Nephron progenitor cell (in vitro differentiated cells): ENCODE data around the gene SPRTN.

Source experiments
- DNase-seq: peaks from one replicate; pipeline ENCODE4 v3.0.0; 2021
- H3K27ac Mint-ChIP-seq: 2 replicates; pipeline ENCODE4 v1.8.0; 2021; ENCODE audit warnings: mild to moderate bottlenecking, moderate library complexity, mixed read lengths
- H3K27me3 Mint-ChIP-seq: 2 replicates; pipeline ENCODE4 v1.8.0; 2021; ENCODE audit warnings: mild to moderate bottlenecking, low read depth, mixed read lengths; ENCODE audit not compliant: poor library complexity
- H3K36me3 Mint-ChIP-seq: 2 replicates; pipeline ENCODE4 v1.8.0; 2021; ENCODE audit warnings: low read depth, mixed read lengths
- H3K4me1 Mint-ChIP-seq: 2 replicates; pipeline ENCODE4 v1.8.0; 2021; ENCODE audit warnings: mixed read lengths
- H3K4me3 Mint-ChIP-seq: 2 replicates; pipeline ENCODE4 v1.8.0; 2021; ENCODE audit warnings: mild to moderate bottlenecking, moderate library complexity, mixed read lengths
- H3K9me3 Mint-ChIP-seq: 2 replicates; pipeline ENCODE4 v1.8.0; 2021; ENCODE audit warnings: mild to moderate bottlenecking, moderate library complexity, mixed read lengths
- CTCF ChIP-seq: fragments of 200-600 bp; sonication (generic); IDR thresholded peaks from 2 replicates; pipeline ENCODE4 v1.5.0; 2021; ENCODE audit warnings: antibody characterized with exemption

SPRTN gene

GRCh38 chr1:231319080-231319479 is 19.0 kb upstream of the SPRTN start:
- no peak overlapping the region for H3K4me3 Mint-ChIP-seq
- DNase-seq = no peak
- no peaks in the 10 kb centered on the region for H3K9me3 Mint-ChIP-seq
- H3K36me3 Mint-ChIP-seq = no peaks in the 10 kb centered on the region
- no peaks in the 10 kb centered on the region for H3K4me1 Mint-ChIP-seq
- peaks cover 15% of the 10 kb centered on the region for H3K27me3 Mint-ChIP-seq
- TF ChIP-seq CTCF = no peak
- no peak overlapping the region for H3K27ac Mint-ChIP-seq

GRCh38 chr1:231322880-231323530 is 15.1 kb upstream of the SPRTN start:
- DNase-seq = no peak
- Mint-ChIP-seq H3K36me3 (no peaks in the 10 kb centered on the region), H3K27me3 (peaks cover 6% of the 10 kb centered on the region), H3K4me1 (no peaks in the 10 kb centered on the region), H3K27ac (no peak overlapping the region), H3K4me3 (no peak overlapping the region), H3K9me3 (no peaks in the 10 kb centered on the region)
- peak; percentile 11 for TF ChIP-seq CTCF

- H3K4me3 Mint-ChIP-seq = no peak overlapping the region
- no peak for TF ChIP-seq CTCF
- no peaks in the 10 kb centered on the region for H3K4me1 Mint-ChIP-seq
- no peaks in the 10 kb centered on the region for H3K9me3 Mint-ChIP-seq
- H3K27ac Mint-ChIP-seq = no peak overlapping the region
- peaks cover 6% of the 10 kb centered on the region for H3K27me3 Mint-ChIP-seq
- no peak for DNase-seq
- no peaks in the 10 kb centered on the region for H3K36me3 Mint-ChIP-seq
Observed at GRCh38 chr1:231324660-231325059, 13.4 kb upstream of the SPRTN start.

GRCh38 chr1:231326248-231326647 is 11.8 kb upstream of the SPRTN start:
- H3K4me3 Mint-ChIP-seq = no peak overlapping the region
- no peak for DNase-seq
- H3K27me3 Mint-ChIP-seq = peaks cover 6% of the 10 kb centered on the region
- H3K27ac Mint-ChIP-seq = no peak overlapping the region
- no peaks in the 10 kb centered on the region for H3K4me1 Mint-ChIP-seq
- no peak for TF ChIP-seq CTCF
- H3K9me3 Mint-ChIP-seq = no peaks in the 10 kb centered on the region
- no peaks in the 10 kb centered on the region for H3K36me3 Mint-ChIP-seq

- H3K4me3 Mint-ChIP-seq = no peak overlapping the region
- peaks cover 3% of the 10 kb centered on the region for H3K36me3 Mint-ChIP-seq
Observed at GRCh38 chr1:231327617-231328016, 10.5 kb upstream of the SPRTN start.

More at GRCh38 chr1:231327617-231328016, 10.5 kb upstream of the SPRTN start:
- peaks cover 2% of the 10 kb centered on the region for H3K4me1 Mint-ChIP-seq
- TF ChIP-seq CTCF = no peak
- H3K27ac Mint-ChIP-seq = no peak overlapping the region
- no peak for DNase-seq
- H3K27me3 Mint-ChIP-seq = peaks cover 6% of the 10 kb centered on the region
- no peaks in the 10 kb centered on the region for H3K9me3 Mint-ChIP-seq
